Epithelial cell of proximal tubule (primary cell): Measurements from ENCODE around the gene ZBTB7A. TPM values are rescaled to one million over a fixed set of nuclear protein-coding genes. Genes with fewer than 3 reads are reported as not detected.

Experiments used
- DNase-seq: peaks from one replicate; pipeline ENCODE4 v3.0.0-alpha.2; 2011; ENCODE audit warnings: low read depth
- H3K4me3 ChIP-seq: 2 replicates; pipeline ENCODE4 v1.5.1; 2011; ENCODE audit warnings: low read depth, mild to moderate bottlenecking, low read length
- total RNA-seq: library from RNA; depleted of rRNA; stranded (reverse); fragments of >200 nt; gene quantifications from 2 replicates; pipeline ENCODE4 v1.2.3, GENCODE V29; 2015
- TF ChIP-seq, protein P1 (sequence below): conservative IDR thresholded peaks from 2 replicates; pipeline ENCODE4 v1.5.1; 2012; ENCODE audit warnings: low read depth, mild to moderate bottlenecking, low read length

Gene ZBTB7A
- total RNA-seq, 1 donor from 2014 or later, result 22.1 TPM

- no peak for DNase-seq
- TF ChIP-seq, protein P1, sequence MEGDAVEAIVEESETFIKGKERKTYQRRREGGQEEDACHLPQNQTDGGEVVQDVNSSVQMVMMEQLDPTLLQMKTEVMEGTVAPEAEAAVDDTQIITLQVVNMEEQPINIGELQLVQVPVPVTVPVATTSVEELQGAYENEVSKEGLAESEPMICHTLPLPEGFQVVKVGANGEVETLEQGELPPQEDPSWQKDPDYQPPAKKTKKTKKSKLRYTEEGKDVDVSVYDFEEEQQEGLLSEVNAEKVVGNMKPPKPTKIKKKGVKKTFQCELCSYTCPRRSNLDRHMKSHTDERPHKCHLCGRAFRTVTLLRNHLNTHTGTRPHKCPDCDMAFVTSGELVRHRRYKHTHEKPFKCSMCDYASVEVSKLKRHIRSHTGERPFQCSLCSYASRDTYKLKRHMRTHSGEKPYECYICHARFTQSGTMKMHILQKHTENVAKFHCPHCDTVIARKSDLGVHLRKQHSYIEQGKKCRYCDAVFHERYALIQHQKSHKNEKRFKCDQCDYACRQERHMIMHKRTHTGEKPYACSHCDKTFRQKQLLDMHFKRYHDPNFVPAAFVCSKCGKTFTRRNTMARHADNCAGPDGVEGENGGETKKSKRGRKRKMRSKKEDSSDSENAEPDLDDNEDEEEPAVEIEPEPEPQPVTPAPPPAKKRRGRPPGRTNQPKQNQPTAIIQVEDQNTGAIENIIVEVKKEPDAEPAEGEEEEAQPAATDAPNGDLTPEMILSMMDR, result no peak
Observed at GRCh38 chr19:4109626-4109945, 42.9 kb upstream of the ZBTB7A start.

DNA sequence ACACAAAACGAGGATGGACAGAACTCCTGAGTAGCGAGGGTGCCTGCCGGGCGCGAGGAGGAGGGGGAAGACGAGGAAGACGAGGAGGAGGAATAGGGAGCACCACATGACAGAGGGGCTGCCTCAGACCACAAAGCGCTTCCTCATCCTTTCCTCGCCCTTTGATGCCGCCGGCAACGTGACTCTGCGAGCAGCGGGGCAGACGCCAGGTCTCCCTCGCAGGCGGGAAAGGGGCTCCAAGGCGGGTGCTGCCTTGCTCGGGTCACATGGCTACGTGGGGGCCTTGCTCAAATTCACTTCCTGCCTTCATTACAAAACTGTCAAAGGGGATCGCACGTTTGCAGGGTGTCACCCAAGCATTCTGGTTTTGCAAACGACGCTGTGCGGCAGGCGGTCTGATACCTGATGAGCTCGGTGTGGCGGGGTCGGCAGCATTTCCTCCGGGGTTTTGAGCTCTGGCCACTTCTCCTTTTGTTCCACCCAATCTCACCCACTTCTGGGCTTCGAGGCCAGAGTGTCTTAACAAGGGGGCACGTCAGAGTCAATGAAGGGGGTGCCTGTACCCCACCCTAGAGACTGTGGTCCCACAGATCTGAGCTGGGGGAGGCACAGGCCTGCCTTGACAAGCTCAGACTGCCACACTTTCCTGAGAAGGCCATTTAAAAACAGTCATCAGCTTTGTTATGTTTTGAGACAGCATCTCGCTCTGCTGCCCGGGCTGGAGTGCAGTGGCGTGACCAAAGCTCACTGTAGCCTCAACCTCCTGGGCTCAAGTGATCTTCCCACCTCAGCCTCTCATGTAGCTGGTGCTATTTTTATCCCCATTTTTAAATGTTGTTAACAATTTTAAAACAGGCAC is 42.3 kb upstream of the ZBTB7A start:
- H3K4me3 ChIP-seq, result no peak overlapping the region
- TF ChIP-seq, protein P1, result no peak

More at GRCh38 chr19:4109626-4109945, 42.9 kb upstream of the ZBTB7A start:
- H3K4me3 ChIP-seq, result no peak overlapping the region

GRCh38 chr19:4103080-4103433 is 36.4 kb upstream of the ZBTB7A start:
- DNase-seq, result no peak
- TF ChIP-seq, protein P1, result no peak

More for the DNA sequence above, 42.3 kb upstream of the ZBTB7A start:
- no peak for DNase-seq

GRCh38 chr19:4102339-4103079 is 35.8 kb upstream of the ZBTB7A start:
- TF ChIP-seq, protein P1, result no peak
- H3K4me3 ChIP-seq, result no peak overlapping the region
- no peak for DNase-seq

More at GRCh38 chr19:4103080-4103433, 36.4 kb upstream of the ZBTB7A start:
- H3K4me3 ChIP-seq, result no peak overlapping the region

DNA sequence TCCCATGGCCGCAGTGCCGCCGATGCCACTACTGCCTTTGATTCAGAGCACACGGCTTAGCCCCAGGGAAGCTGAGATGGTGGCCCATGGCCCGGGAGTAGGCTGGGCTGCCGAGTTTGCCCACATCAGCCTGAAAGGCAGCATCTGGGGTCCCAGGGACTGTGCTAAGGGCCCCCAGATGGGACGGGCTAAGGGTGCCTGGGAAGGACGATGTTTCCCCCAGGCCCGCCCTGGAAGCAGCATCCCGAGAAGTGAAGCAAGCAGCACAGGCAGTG is 34.7 kb upstream of the ZBTB7A start:
- TF ChIP-seq, protein P1, result no peak
- no peak overlapping the region for H3K4me3 ChIP-seq
- DNase-seq, result no peak

GRCh38 chr19:4100647-4101495 is 34.2 kb upstream of the ZBTB7A start:
- no peak overlapping the region for H3K4me3 ChIP-seq
- no peak for DNase-seq
- TF ChIP-seq, protein P1, result no peak
